Measurements from ENCODE around the gene SMG5.

The SMG5 gene

GRCh38 chr1:156251527-156251926, 31.1 kb downstream of the SMG5 start:
- DNase-seq (ENCODE audit: insufficient read length, low spot score) (no peak), FAIRE-seq (no peak)
- no peak for TF ChIP-seq CTCF (IDR thresholded peaks at IDR 0.05; ENCODE audit: insufficient read depth, missing control alignments)

- no peak for FAIRE-seq
- no peak for DNase-seq (ENCODE audit: insufficient read length, low spot score)
- TF ChIP-seq CTCF (IDR thresholded peaks at IDR 0.05; ENCODE audit: insufficient read depth, missing control alignments): no peak
These were observed 33.0 kb downstream of the SMG5 start for GRCh38 chr1:156249593-156249992.

GRCh38 chr1:156248323-156248683, 34.3 kb downstream of the SMG5 start:
- no peak for DNase-seq (ENCODE audit: insufficient read length, low spot score)
- FAIRE-seq: no peak
- TF ChIP-seq CTCF (IDR thresholded peaks at IDR 0.05; ENCODE audit: insufficient read depth, missing control alignments): no peak

GRCh38 chr1:156247460-156248322, 34.9 kb downstream of the SMG5 start, which contains the start of gene PAQR6:
Gene PAQR6 (minus strand): TSS chr1:156248056. CDS start chr1:156246731, 1,325 bp downstream.
- no peak for TF ChIP-seq CTCF (IDR thresholded peaks at IDR 0.05; ENCODE audit: insufficient read depth, missing control alignments)
- FAIRE-seq: no peak
- DNase-seq (ENCODE audit: insufficient read length, low spot score): no peak

GRCh38 chr1:156246781-156247459, 35.7 kb downstream of the SMG5 start:
- FAIRE-seq (no peak), DNase-seq (ENCODE audit: insufficient read length, low spot score) (no peak)
- no peak for TF ChIP-seq CTCF (IDR thresholded peaks at IDR 0.05; ENCODE audit: insufficient read depth, missing control alignments)

- no peak for TF ChIP-seq CTCF (IDR thresholded peaks at IDR 0.05; ENCODE audit: insufficient read depth, missing control alignments)
- DNase-seq (ENCODE audit: insufficient read length, low spot score) (no peak), FAIRE-seq (no peak)
These were observed 36.3 kb downstream of the SMG5 start for GRCh38 chr1:156246241-156246780.
